K562 (cell line): ENCODE results near the gene TFPT. TPM values are rescaled to one million over a fixed set of nuclear protein-coding genes. Genes with fewer than 3 reads are reported as not detected.
A peak's percentile ranks its signal among the peaks of the same experiment; 100 is the strongest.

Experiments
- ATAC-seq: fragments of 200-7000 bp; cut with Tn5 transposase; 3 replicates; pipeline ENCODE4 v1.9.1; 2020; ENCODE audit warnings: moderate library complexity
- BruUV-seq: library from RNA; stranded (reverse); fragments of 400-500 nt; replicated peaks from 2 replicates; lab custom pipeline; 2021; lab: Mats Ljungman, UMichigan
- CTCF ChIA-PET: fragments of 300-600 bp; formaldehyde crosslinking; extraction: SDS; loops from one replicate; lab custom pipeline; 2021; ENCODE audit warnings: low intra/inter-chr PET ratio; lab: Yijun Ruan, JAX
- POLR2A ChIA-PET: fragments of 300-600, 350-650 bp; sonication (Branson Sonifier 250); formaldehyde crosslinking; extraction: SDS; loops from one replicate; lab custom pipeline; 2021; ENCODE audit warnings: antibody characterized with exemption, inconsistent platforms; lab: Yijun Ruan, JAX
- DNase-seq, 4 experiments: peaks; one replicate each; pipeline versions ENCODE4 v3.0.0 to v3.0.0-alpha.2; 2011 to 2018; ENCODE audit warnings: low spot score in 3 of 4, mixed read lengths in 3 of 4; ENCODE audit errors: extremely low read depth in 1 of 4
- FAIRE-seq: peaks from 2 replicates; lab custom pipeline; 2011; peaks lifted over from hg19 to GRCh38; lab: Jason Lieb, UNC
- H2AFZ ChIP-seq: 2 replicates; pipeline ENCODE4 v1.6.0; 2011; ENCODE audit warnings: low read depth, low read length, control low read depth, inconsistent platforms
- H3K27ac ChIP-seq: fragments of 200-600 bp; 3 replicates; pipeline ENCODE4 v1.8.0; 2011; ENCODE audit warnings: low read depth, mild to moderate bottlenecking, control low read depth, inconsistent platforms, low read length, moderate library complexity, mixed read lengths; ENCODE audit errors: extremely low read depth
- H3K27me3 ChIP-seq, 2 experiments: fragments of 300-600 bp in 1 of 2; 2 replicates in 1 of 2; 3 replicates in 1 of 2; pipeline versions ENCODE4 v1.6.0 to v1.8.0; 2011; ENCODE audit warnings: inconsistent platforms in 2 of 2, low read length in 2 of 2, mild to moderate bottlenecking in 1 of 2, mixed read lengths in 1 of 2, moderate library complexity in 1 of 2; ENCODE audit not compliant: control insufficient read depth in 2 of 2, insufficient read depth in 2 of 2
- H3K36me3 ChIP-seq: fragments of 300-600 bp; 3 replicates; pipeline ENCODE4 v1.8.0; 2011; ENCODE audit warnings: mild to moderate bottlenecking, low read length, inconsistent platforms; ENCODE audit not compliant: control insufficient read depth, insufficient read depth
- H3K4me1 ChIP-seq, 2 experiments: fragments of 200-600 bp in 1 of 2; replicated peaks in 1 of 2; 2 replicates in 1 of 2; 3 replicates in 1 of 2; pipeline versions ENCODE4 v1.5.1 to v1.8.0; 2011; ENCODE audit warnings: inconsistent platforms in 2 of 2, low read length in 2 of 2, mild to moderate bottlenecking in 1 of 2, mixed read lengths in 1 of 2, moderate library complexity in 1 of 2; ENCODE audit not compliant: control insufficient read depth in 2 of 2, insufficient read depth in 2 of 2
- H3K4me2 ChIP-seq: 2 replicates; pipeline ENCODE4 v1.6.1; 2011; ENCODE audit warnings: low read length, control low read depth, inconsistent platforms, mixed read lengths; ENCODE audit not compliant: insufficient read depth
- H3K4me3 ChIP-seq: fragments of 200-600 bp; sonication (generic), shearing (Covaris generic); 2 replicates; pipeline ENCODE4 v1.5.1; 2016; ENCODE audit warnings: control low read depth, inconsistent platforms
- H3K79me2 ChIP-seq: fragments of 200-600 bp; 3 replicates; pipeline ENCODE4 v1.8.0; 2011; ENCODE audit warnings: low read length, inconsistent platforms; ENCODE audit not compliant: control insufficient read depth, insufficient read depth
- H3K9ac ChIP-seq, 2 experiments: 2 replicates each; pipeline versions ENCODE4 v1.6.0 to v1.6.1; 2011; ENCODE audit warnings: low read depth in 2 of 2, low read length in 2 of 2, control low read depth in 1 of 2, inconsistent platforms in 1 of 2, mild to moderate bottlenecking in 1 of 2, mixed read lengths in 1 of 2; ENCODE audit not compliant: insufficient read depth in 1 of 2
- H3K9me1 ChIP-seq: one replicate; pipeline ENCODE4 v1.6.0; 2011; ENCODE audit warnings: inconsistent platforms, mild to moderate bottlenecking, low read length, moderate library complexity; ENCODE audit not compliant: control insufficient read depth, insufficient read depth
- H3K9me3 ChIP-seq: replicated peaks from 2 replicates; pipeline ENCODE4 v1.5.1; 2011; ENCODE audit warnings: low read depth, low read length, inconsistent platforms; ENCODE audit not compliant: control insufficient read depth, insufficient read depth
- H4K20me1 ChIP-seq: replicated peaks from 2 replicates; pipeline ENCODE4 v1.6.1; 2011; ENCODE audit warnings: low read length, inconsistent platforms, mixed read lengths; ENCODE audit not compliant: control insufficient read depth, insufficient read depth
- ETV5 ChIP-seq: sonication (generic); formaldehyde crosslinking; IDR thresholded peaks from 2 replicates; pipeline ENCODE4 v1.4.0; 2020; ENCODE audit warnings: low read depth, mild to moderate bottlenecking, missing genetic modification reagents
- NCOR1 ChIP-seq: fragments of 450-650 bp; IDR thresholded peaks from 2 replicates; pipeline ENCODE4 v1.6.1; 2016; ENCODE audit warnings: mild to moderate bottlenecking, moderate library complexity
- POLR2A ChIP-seq: fragments of 450-650 bp; conservative IDR thresholded peaks from 2 replicates; pipeline ENCODE4 v1.6.1; 2016
- RAD51 ChIP-seq: fragments of 450-650 bp; IDR thresholded peaks from 2 replicates; pipeline ENCODE4 v1.7.1; 2016; ENCODE audit warnings: low read depth, mild to moderate bottlenecking, borderline replicate concordance
- RBM14 ChIP-seq: fragments of 200-400 bp; formaldehyde crosslinking; IDR thresholded peaks from 2 replicates; pipeline ENCODE4 v1.6.1; 2018; ENCODE audit warnings: low read depth, mild to moderate bottlenecking, low read length, moderate library complexity, borderline replicate concordance; ENCODE audit not compliant: insufficient read depth
- ZFX ChIP-seq: sonication (generic); formaldehyde crosslinking; IDR thresholded peaks from 2 replicates; pipeline ENCODE4 v1.8.0; 2022; ENCODE audit warnings: mild to moderate bottlenecking, missing genetic modification reagents, moderate library complexity
- ZNF121 ChIP-seq: sonication (generic); formaldehyde crosslinking; conservative IDR thresholded peaks from 2 replicates; pipeline ENCODE4 v1.8.0; 2022; ENCODE audit warnings: missing genetic modification reagents
- ZNF184 ChIP-seq: sonication (generic); formaldehyde crosslinking; IDR thresholded peaks from 2 replicates; pipeline ENCODE4 v1.5.0; 2020; ENCODE audit warnings: missing genetic modification reagents
- ZNF561 ChIP-seq: fragments of 450-650 bp; formaldehyde crosslinking; conservative IDR thresholded peaks from 2 replicates; pipeline ENCODE4 v1.4.0; 2020; ENCODE audit warnings: mild to moderate bottlenecking, moderate library complexity
- ZNF699 ChIP-seq: fragments of 250-450 bp; sonication (Bioruptor Pico); IDR thresholded peaks from 2 replicates; pipeline ENCODE4 v1.8.0; 2021; ENCODE audit warnings: mild to moderate bottlenecking, moderate library complexity; ENCODE audit not compliant: insufficient replicate concordance
- ZNF76 ChIP-seq: fragments of 250-450 bp; sonication (Bioruptor Pico); IDR thresholded peaks from 2 replicates; pipeline ENCODE4 v1.4.0; 2020; ENCODE audit warnings: mild to moderate bottlenecking, moderate library complexity, borderline replicate concordance
- ZNF79 ChIP-seq: fragments of 250-450 bp; sonication (Bioruptor Pico); IDR thresholded peaks from 2 replicates; pipeline ENCODE4 v1.4.0; 2020; ENCODE audit warnings: low read depth, mild to moderate bottlenecking, moderate library complexity
- WGBS: fragments of 100-300 bp; shearing (Covaris generic); methylation state at CpG from one replicate; pipeline ENCODE4 v1.1.6; 2016; ENCODE audit warnings: low coverage, mixed read lengths; ENCODE audit not compliant: insufficient coverage; ENCODE audit errors: missing lambda C conversion rate; 5-methylcytosine and 5-hydroxymethylcytosine counted together
- in situ Hi-C: fragments of 300-500 bp; cut with MboI; formaldehyde crosslinking; loops from 4 replicates; pipeline ENCODE4 v1.15.0; 2018; ENCODE audit warnings: inconsistent platforms, mixed read lengths
- intact Hi-C: fragments of 100-400 bp; cut with micrococcal nuclease; formaldehyde crosslinking; loops from 2 replicates; pipeline ENCODE4 v1.14.2; 2022
- polyA plus RNA-seq, 8 experiments: library from polyadenylated mRNA; depleted of rRNA in 4 of 8; stranded (reverse) in 5 of 8; unstranded in 3 of 8; fragments of >200 nt; fragmentation: Nextera tagmentation in 2 of 8; fragmentation: Illumina TruSeq in 1 of 8; extraction: Ambion mirVana in 2 of 8; extraction: Trizol in 1 of 8; gene quantifications; 2 replicates each; pipeline versions ENCODE4 v1.2.1 to v1.2.3, GENCODE V29; 2011 to 2014; ENCODE audit warnings: inconsistent platforms in 1 of 8, missing spikeins in 1 of 8
- total RNA-seq, 7 experiments: library from RNA; depleted of rRNA in 6 of 7; stranded (reverse); fragments of >200 nt in 6 of 7; fragmentation: Illumina TruSeq in 2 of 7; extraction: Trizol in 2 of 7; gene quantifications; 2 replicates each; pipeline versions ENCODE4 v1.2.1 to v1.2.3, GENCODE V29; 2011 to 2021; ENCODE audit warnings: low replicate concordance in 1 of 7
- TF ChIP-seq, protein P1 (sequence below): sonication (generic); formaldehyde crosslinking; IDR thresholded peaks from 2 replicates; pipeline ENCODE4 v1.8.0; 2022; ENCODE audit warnings: mild to moderate bottlenecking, missing genetic modification reagents
- TF ChIP-seq, protein P2 (sequence below), 3 experiments: IDR thresholded peaks in 2 of 3; conservative IDR thresholded peaks in 1 of 3; 2 replicates each; pipeline ENCODE4 v1.5.1; 2011 to 2012; ENCODE audit warnings: low read length in 3 of 3, mild to moderate bottlenecking in 3 of 3, control low read depth in 2 of 3, improper control_type of control experiment in 1 of 3, inconsistent platforms in 1 of 3, low read depth in 1 of 3, mixed read lengths in 1 of 3, moderate library complexity in 1 of 3; ENCODE audit not compliant: insufficient read depth in 2 of 3
- TF ChIP-seq, protein P3 (sequence below): fragments of 200-800 bp; sonication (Bioruptor generic); IDR thresholded peaks from 2 replicates; pipeline ENCODE4 v1.6.1; 2017; ENCODE audit warnings: missing genetic modification characterization, missing compliant biosample characterization

Gene TFPT
- total and polyA plus RNA-seq, 9 of the 15 experiments (the other 6 are each of a cell fraction or from before 2014, with no cell fraction given): 0.72 to 16.4 (median 9.2) TPM

DNA sequence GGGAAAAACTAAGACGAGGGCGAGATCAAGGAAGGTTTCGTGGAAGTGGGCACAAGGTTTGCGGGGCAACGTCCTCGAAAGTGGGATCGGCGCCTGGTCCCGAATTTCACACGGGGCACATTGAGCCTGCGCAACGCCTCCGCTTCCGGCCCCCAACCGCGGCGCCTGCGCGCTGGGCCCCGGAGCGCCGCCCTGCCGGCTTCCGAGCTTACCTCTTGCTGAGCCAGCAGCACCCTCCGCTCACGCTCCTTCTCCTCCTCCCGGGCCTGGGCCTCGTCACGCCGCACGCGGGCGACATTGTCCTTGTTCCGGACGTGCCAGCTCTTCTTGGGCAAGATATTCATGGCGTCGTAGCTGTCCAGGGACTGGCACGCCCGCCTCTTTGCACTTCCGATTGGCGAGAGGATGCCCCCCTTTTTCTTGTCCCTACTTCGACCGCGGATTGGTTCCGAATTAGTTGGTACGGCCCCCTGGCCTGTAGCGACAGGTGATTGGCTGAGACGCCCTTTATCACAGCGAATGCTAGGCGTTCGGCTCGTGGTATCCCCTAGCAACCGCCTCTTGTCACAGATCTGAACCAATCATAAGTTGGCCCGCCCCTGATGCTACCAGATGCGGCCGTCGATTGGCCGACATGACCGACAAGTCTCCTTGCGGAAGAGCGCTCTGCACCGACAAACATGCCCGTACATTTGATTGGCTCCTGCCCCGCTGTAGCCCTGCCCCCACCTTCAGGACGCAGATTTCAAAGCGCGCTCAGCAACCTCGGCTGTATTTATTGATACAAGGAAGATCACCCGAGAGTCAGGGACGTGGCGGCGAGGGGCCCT is 44.1 kb upstream of the TFPT start, which contains the start of gene LENG1 (continued):
- TF ChIP-seq POLR2A (peak; percentile 89), ZFX (peak; percentile 4; the same call in 1 of the 2 replicates), ZNF561 (CRISPR knock-in tag) (no peak), NCOR1 (no peak), ZNF184 (CRISPR knock-in tag) (no peak), RBM14 (no peak), ZNF79 (CRISPR knock-in tag) (no peak)

DNA sequence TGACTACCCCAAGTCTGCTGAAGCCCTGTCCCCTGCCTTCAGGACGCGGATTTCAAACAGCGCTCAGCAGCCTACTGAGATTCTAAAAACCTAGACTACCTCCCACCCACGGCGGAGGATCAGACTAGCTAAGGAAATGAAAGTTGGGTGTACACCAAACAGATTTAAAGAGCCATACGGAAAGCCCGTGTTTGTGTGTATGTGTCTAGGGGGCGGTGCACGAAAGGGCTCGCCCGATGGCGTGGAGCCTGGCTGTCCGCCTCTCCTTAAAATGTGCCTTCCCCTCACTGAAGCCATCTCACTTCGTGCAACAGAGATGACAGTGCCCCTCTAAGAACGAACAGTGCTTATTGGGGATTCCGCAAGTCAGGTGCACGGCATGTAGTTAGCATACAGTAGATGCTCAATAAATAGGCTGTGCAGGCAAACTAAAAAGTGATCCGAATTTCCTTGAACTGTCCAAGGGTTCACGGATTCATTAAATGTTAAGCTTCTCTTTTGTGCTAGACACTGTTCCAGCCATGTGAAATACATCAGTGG is 43.4 kb upstream of the TFPT start:
- Histone ChIP-seq H2AFZ (peak overlapping the region; percentile 92), H3K27ac (peak overlapping the region; percentile 93), H3K9me3 (no peaks in the 10 kb centered on the region), H3K9ac (peak overlapping the region; percentile 78 to 93), H3K79me2 (peaks cover 18% of the 10 kb centered on the region; the same call in 2 of the 3 replicates), H3K4me1 (peaks cover 21 to 36% of the 10 kb centered on the region in 2 experiments), H4K20me1 (no peaks in the 10 kb centered on the region; the same call in 1 of the 2 replicates), H3K9me1 (no peaks in the 10 kb centered on the region), H3K4me3 (peak overlapping the region; percentile 65), H3K27me3 (no peaks in the 10 kb centered on the region), H3K4me2 (peak overlapping the region; percentile 95), H3K36me3 (peaks cover 44% of the 10 kb centered on the region)
- DNase-seq (peak in 1 of 4 experiments; percentile 49), ATAC-seq (no peak), FAIRE-seq (no peak)
- BruUV-seq: TSS peak; percentile 83
- intact Hi-C loops (loop anchor here (1.0 kb wide), 1 partner anchor 22 kb away; the partner anchor contains the start of gene CNOT3), in situ Hi-C loops (no loop called here)
- CTCF ChIA-PET: no interaction called here
- POLR2A ChIA-PET: interaction anchor here (0.6 to 3.1 kb wide), 11 partner anchors 8 to 67 kb away, joined by 3 to 18 read pairs (median 4); partner anchors contain the start of genes CNOT3, PRPF31 and TFPT
- WGBS: 9% methylated on average over 17 of the region's 19 CpGs
- no peak for TF ChIP-seq ZNF699 (CRISPR knock-in tag)
- TF ChIP-seq, protein P1, sequence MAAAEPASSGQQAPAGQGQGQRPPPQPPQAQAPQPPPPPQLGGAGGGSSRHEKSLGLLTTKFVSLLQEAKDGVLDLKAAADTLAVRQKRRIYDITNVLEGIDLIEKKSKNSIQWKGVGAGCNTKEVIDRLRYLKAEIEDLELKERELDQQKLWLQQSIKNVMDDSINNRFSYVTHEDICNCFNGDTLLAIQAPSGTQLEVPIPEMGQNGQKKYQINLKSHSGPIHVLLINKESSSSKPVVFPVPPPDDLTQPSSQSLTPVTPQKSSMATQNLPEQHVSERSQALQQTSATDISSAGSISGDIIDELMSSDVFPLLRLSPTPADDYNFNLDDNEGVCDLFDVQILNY: 0 out of 2 replicates have a peak, but pooled peaks have one; percentile 23
- TF ChIP-seq ETV5: no peak
- TF ChIP-seq RAD51: no peak
- TF ChIP-seq, protein P2, sequence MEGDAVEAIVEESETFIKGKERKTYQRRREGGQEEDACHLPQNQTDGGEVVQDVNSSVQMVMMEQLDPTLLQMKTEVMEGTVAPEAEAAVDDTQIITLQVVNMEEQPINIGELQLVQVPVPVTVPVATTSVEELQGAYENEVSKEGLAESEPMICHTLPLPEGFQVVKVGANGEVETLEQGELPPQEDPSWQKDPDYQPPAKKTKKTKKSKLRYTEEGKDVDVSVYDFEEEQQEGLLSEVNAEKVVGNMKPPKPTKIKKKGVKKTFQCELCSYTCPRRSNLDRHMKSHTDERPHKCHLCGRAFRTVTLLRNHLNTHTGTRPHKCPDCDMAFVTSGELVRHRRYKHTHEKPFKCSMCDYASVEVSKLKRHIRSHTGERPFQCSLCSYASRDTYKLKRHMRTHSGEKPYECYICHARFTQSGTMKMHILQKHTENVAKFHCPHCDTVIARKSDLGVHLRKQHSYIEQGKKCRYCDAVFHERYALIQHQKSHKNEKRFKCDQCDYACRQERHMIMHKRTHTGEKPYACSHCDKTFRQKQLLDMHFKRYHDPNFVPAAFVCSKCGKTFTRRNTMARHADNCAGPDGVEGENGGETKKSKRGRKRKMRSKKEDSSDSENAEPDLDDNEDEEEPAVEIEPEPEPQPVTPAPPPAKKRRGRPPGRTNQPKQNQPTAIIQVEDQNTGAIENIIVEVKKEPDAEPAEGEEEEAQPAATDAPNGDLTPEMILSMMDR (IDR thresholded peaks at IDR 0.05 in 2 of 3, conservative IDR thresholded peaks at IDR 0.05 in 1 of 3; ENCODE audit: insufficient read depth in 2 of 3, low read depth in 1 of 3, low read length in 3 of 3): 0 out of 6 replicates have a peak, but pooled peaks of 1 of the 3 experiments have one; percentile 8
- TF ChIP-seq ZNF76 (CRISPR knock-in tag): peak; percentile 33; the same call in 1 of the 2 replicates
- TF ChIP-seq, protein P3, sequence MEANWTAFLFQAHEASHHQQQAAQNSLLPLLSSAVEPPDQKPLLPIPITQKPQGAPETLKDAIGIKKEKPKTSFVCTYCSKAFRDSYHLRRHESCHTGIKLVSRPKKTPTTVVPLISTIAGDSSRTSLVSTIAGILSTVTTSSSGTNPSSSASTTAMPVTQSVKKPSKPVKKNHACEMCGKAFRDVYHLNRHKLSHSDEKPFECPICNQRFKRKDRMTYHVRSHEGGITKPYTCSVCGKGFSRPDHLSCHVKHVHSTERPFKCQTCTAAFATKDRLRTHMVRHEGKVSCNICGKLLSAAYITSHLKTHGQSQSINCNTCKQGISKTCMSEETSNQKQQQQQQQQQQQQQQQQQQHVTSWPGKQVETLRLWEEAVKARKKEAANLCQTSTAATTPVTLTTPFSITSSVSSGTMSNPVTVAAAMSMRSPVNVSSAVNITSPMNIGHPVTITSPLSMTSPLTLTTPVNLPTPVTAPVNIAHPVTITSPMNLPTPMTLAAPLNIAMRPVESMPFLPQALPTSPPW: no peak
- no peak for TF ChIP-seq ZNF121 (CRISPR knock-in tag)
